ENCODE results near the gene METTL16. TPM values are rescaled to one million over a fixed set of nuclear protein-coding genes. Genes with fewer than 3 reads are reported as not detected.

Gene METTL16
- total and polyA plus RNA-seq, 4 donors, result 4.1 to 8.9 (median 6.6) TPM

- TF ChIP-seq, protein P1, sequence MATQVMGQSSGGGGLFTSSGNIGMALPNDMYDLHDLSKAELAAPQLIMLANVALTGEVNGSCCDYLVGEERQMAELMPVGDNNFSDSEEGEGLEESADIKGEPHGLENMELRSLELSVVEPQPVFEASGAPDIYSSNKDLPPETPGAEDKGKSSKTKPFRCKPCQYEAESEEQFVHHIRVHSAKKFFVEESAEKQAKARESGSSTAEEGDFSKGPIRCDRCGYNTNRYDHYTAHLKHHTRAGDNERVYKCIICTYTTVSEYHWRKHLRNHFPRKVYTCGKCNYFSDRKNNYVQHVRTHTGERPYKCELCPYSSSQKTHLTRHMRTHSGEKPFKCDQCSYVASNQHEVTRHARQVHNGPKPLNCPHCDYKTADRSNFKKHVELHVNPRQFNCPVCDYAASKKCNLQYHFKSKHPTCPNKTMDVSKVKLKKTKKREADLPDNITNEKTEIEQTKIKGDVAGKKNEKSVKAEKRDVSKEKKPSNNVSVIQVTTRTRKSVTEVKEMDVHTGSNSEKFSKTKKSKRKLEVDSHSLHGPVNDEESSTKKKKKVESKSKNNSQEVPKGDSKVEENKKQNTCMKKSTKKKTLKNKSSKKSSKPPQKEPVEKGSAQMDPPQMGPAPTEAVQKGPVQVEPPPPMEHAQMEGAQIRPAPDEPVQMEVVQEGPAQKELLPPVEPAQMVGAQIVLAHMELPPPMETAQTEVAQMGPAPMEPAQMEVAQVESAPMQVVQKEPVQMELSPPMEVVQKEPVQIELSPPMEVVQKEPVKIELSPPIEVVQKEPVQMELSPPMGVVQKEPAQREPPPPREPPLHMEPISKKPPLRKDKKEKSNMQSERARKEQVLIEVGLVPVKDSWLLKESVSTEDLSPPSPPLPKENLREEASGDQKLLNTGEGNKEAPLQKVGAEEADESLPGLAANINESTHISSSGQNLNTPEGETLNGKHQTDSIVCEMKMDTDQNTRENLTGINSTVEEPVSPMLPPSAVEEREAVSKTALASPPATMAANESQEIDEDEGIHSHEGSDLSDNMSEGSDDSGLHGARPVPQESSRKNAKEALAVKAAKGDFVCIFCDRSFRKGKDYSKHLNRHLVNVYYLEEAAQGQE (IDR thresholded peaks at IDR 0.05), result no peak
Measured at GRCh38 chr17:2373179-2373578, 138.5 kb downstream of the METTL16 start (continued).

DNA sequence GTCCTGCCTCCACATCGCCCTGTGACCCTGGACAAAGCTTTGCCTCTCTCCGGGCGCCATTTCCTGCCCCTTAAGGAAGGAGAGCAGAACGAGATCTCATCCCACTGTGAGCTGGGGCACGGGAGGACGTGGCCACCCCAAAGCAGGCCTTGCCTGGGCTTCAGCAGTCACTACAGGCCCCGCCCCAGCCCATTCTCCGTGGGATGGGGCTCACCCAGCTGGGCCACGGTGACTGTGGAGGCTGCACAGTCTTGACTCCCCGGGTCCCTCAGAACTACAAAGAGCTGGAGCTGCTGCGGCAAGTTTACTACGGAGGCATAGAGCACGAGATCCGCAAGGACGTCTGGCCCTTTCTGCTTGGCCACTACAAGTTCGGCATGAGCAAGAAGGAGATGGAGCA, 139.0 kb downstream of the METTL16 start:
- H3K27ac ChIP-seq (ENCODE audit: low read depth in 1 of 2, low read length in 2 of 2), result no peak overlapping the region
- peaks cover 0 to 3% (median 1%) of the 10 kb centered on the region in 4 donors for H3K4me1 ChIP-seq (ENCODE audit: control insufficient read depth in 4 of 4, insufficient read depth in 4 of 4, low read length in 3 of 4)
- DNase-seq (ENCODE audit: low spot score), result no peak
- H3K4me3 ChIP-seq (ENCODE audit: low read depth in 1 of 3, low read length in 3 of 3), result no peak overlapping the region
- no peak overlapping the region for H3K9ac ChIP-seq (ENCODE audit: low read depth in 1 of 2, low read length in 2 of 2)
- TF ChIP-seq RAD21 (IDR thresholded peaks at IDR 0.05) (no peak), SP1 (IDR thresholded peaks at IDR 0.05) (no peak), HNF4G (IDR thresholded peaks at IDR 0.05) (no peak), HNF4A (conservative IDR thresholded peaks at IDR 0.05) (no peak), ZBTB33 (IDR thresholded peaks at IDR 0.05) (no peak), TAF1 (conservative IDR thresholded peaks at IDR 0.05) (no peak), FOXA2 (IDR thresholded peaks at IDR 0.05) (no peak), NR2F2 (IDR thresholded peaks at IDR 0.05) (no peak)
- TF ChIP-seq, protein P2, sequence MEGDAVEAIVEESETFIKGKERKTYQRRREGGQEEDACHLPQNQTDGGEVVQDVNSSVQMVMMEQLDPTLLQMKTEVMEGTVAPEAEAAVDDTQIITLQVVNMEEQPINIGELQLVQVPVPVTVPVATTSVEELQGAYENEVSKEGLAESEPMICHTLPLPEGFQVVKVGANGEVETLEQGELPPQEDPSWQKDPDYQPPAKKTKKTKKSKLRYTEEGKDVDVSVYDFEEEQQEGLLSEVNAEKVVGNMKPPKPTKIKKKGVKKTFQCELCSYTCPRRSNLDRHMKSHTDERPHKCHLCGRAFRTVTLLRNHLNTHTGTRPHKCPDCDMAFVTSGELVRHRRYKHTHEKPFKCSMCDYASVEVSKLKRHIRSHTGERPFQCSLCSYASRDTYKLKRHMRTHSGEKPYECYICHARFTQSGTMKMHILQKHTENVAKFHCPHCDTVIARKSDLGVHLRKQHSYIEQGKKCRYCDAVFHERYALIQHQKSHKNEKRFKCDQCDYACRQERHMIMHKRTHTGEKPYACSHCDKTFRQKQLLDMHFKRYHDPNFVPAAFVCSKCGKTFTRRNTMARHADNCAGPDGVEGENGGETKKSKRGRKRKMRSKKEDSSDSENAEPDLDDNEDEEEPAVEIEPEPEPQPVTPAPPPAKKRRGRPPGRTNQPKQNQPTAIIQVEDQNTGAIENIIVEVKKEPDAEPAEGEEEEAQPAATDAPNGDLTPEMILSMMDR (IDR thresholded peaks at IDR 0.05; ENCODE audit: low read depth, low read length, missing input control), result no peak
- TF ChIP-seq, protein P3, sequence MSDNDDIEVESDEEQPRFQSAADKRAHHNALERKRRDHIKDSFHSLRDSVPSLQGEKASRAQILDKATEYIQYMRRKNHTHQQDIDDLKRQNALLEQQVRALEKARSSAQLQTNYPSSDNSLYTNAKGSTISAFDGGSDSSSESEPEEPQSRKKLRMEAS (IDR thresholded peaks at IDR 0.05), result no peak
- no peaks in the 10 kb centered on the region for H3K27me3 ChIP-seq (ENCODE audit: control insufficient read depth in 4 of 4, insufficient read depth in 4 of 4, low read length in 3 of 4)
- peaks cover 1 to 21% (median 8%) of the 10 kb centered on the region in 4 donors for H3K36me3 ChIP-seq (ENCODE audit: control insufficient read depth in 4 of 4, insufficient read depth in 3 of 4, low read depth in 1 of 4, low read length in 3 of 4)
- WGBS, result 96% methylated on average over 16 of the region's 16 CpGs
- H3K9me3 ChIP-seq (ENCODE audit: control insufficient read depth in 4 of 4, low read length in 3 of 4), result no peaks in the 10 kb centered on the region

DNA sequence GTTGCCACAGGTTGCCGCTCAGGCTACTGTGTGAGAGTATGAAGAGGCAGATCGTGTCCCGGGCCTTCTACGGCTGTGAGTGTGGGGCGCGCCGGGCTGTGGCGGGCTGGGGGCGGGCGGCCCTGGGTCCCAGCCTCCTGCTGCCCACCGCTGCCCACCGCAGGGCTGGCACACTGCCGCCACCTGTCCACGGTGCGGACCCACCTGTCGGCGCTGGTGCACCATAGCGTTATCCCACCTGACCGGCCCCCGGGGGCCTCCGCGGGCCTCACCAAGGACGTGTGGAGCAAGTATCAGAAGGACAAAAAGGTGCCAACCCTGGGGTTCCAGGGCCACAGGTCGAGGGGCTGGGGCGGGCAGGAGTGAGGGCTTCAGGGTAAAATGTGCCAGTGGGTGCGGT, 139.5 kb downstream of the METTL16 start:
- Histone ChIP-seq H3K9ac (ENCODE audit: low read depth in 1 of 2, low read length in 2 of 2) (no peak overlapping the region), H3K36me3 (ENCODE audit: control insufficient read depth in 4 of 4, insufficient read depth in 3 of 4, low read depth in 1 of 4, low read length in 3 of 4) (peaks cover 1 to 20% (median 8%) of the 10 kb centered on the region in 4 donors), H3K9me3 (ENCODE audit: control insufficient read depth in 4 of 4, low read length in 3 of 4) (no peaks in the 10 kb centered on the region), H3K27ac (ENCODE audit: low read depth in 1 of 2, low read length in 2 of 2) (no peak overlapping the region), H3K27me3 (ENCODE audit: control insufficient read depth in 4 of 4, insufficient read depth in 4 of 4, low read length in 3 of 4) (no peaks in the 10 kb centered on the region), H3K4me1 (ENCODE audit: control insufficient read depth in 4 of 4, insufficient read depth in 4 of 4, low read length in 3 of 4) (peaks cover 0 to 2% (median 0%) of the 10 kb centered on the region in 4 donors), H3K4me3 (ENCODE audit: low read depth in 1 of 3, low read length in 3 of 3) (no peak overlapping the region)
- 98% methylated on average over 26 of the region's 26 CpGs for WGBS
- no peak for TF ChIP-seq GABPA (IDR thresholded peaks at IDR 0.05 in 1 of 2, conservative IDR thresholded peaks at IDR 0.05 in 1 of 2)
- TF ChIP-seq NR2F2 (IDR thresholded peaks at IDR 0.05), result no peak
- TF ChIP-seq SP1 (IDR thresholded peaks at IDR 0.05), result no peak
- no peak for TF ChIP-seq RXRA (IDR thresholded peaks at IDR 0.05)
- TF ChIP-seq YY1 (IDR thresholded peaks at IDR 0.05), result no peak
- TF ChIP-seq TAF1 (conservative IDR thresholded peaks at IDR 0.05), result no peak
- no peak for DNase-seq (ENCODE audit: low spot score)
